ENCODE measurements around the gene PSMC3. TPM values are rescaled to one million over a fixed set of nuclear protein-coding genes. Genes with fewer than 3 reads are reported as not detected.

PSMC3 gene
- total RNA-seq, 1 donor from 2014 or later: 108 TPM

DNA sequence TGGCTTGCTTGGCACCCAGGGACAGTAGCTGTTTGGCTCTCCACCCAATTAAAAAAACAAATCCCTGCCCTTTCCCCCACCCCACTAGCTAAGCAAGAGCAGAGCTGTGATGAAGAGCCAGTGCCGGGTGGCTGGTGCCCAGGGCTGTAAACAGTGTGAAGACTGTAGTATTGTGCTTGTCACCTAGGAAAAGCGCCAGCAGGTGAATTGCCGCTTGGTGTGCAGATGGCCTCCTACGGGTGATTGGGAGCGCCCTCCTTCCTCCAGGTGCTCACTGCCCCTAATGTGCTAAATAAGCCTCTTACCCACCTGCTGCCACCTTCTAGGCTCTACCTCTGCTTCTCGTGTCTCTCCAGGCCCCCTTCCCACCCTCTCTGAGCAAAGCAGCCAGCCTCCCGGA is 41.1 kb upstream of the PSMC3 start:
- no peaks in the 10 kb centered on the region for H3K27me3 Mint-ChIP-seq (ENCODE audit: low read depth)
- peaks cover 18% of the 10 kb centered on the region for H3K36me3 Mint-ChIP-seq (ENCODE audit: low read depth)
- H3K4me1 Mint-ChIP-seq (ENCODE audit: low read depth): peaks cover 44% of the 10 kb centered on the region
- TF ChIP-seq, protein P1, sequence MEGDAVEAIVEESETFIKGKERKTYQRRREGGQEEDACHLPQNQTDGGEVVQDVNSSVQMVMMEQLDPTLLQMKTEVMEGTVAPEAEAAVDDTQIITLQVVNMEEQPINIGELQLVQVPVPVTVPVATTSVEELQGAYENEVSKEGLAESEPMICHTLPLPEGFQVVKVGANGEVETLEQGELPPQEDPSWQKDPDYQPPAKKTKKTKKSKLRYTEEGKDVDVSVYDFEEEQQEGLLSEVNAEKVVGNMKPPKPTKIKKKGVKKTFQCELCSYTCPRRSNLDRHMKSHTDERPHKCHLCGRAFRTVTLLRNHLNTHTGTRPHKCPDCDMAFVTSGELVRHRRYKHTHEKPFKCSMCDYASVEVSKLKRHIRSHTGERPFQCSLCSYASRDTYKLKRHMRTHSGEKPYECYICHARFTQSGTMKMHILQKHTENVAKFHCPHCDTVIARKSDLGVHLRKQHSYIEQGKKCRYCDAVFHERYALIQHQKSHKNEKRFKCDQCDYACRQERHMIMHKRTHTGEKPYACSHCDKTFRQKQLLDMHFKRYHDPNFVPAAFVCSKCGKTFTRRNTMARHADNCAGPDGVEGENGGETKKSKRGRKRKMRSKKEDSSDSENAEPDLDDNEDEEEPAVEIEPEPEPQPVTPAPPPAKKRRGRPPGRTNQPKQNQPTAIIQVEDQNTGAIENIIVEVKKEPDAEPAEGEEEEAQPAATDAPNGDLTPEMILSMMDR (IDR thresholded peaks at IDR 0.05): no peak
- H3K27ac Mint-ChIP-seq (ENCODE audit: unreplicated experiment): no peak overlapping the region
- peak; percentile 43 for DNase-seq (ENCODE audit: low spot score)
- H3K4me3 Mint-ChIP-seq (ENCODE audit: unreplicated experiment): no peak overlapping the region
- no peaks in the 10 kb centered on the region for H3K9me3 Mint-ChIP-seq (ENCODE audit: low read depth)

DNA sequence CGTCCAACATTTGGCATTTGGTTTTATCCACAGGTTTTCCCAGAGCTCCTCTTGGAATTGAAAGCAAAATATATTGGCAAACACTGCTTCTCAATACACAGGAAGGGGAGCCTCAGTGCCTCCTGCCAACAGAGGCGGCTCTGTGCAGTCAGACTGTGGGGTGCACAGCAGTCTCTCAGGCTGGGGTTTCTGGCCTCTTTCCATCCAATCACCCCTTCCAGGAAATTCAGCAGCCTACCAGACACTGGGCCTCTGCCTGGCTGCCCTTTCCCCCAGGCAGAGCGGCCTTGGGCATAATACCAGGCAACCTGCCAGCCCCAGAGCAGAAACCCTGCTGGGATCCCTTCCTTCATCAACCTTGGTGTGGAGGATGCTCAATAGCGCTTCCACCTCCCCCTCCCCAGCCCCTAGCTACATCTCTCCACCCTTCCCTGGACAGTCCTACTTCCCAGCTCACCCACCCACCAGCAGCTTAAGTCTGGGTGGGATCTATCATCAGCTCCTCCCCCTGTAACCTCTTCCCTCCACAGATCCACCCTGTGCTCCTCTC is 40.5 kb upstream of the PSMC3 start:
- H3K27me3 Mint-ChIP-seq (ENCODE audit: low read depth): no peaks in the 10 kb centered on the region
- H3K9me3 Mint-ChIP-seq (ENCODE audit: low read depth): no peaks in the 10 kb centered on the region
- peaks cover 18% of the 10 kb centered on the region for H3K36me3 Mint-ChIP-seq (ENCODE audit: low read depth)
- peaks cover 44% of the 10 kb centered on the region for H3K4me1 Mint-ChIP-seq (ENCODE audit: low read depth)
- peak; percentile 75 for DNase-seq (ENCODE audit: low spot score)
- peak overlapping the region; percentile 82 for H3K27ac Mint-ChIP-seq (ENCODE audit: unreplicated experiment)
- TF ChIP-seq, protein P1 (IDR thresholded peaks at IDR 0.05): no peak
- no peak overlapping the region for H3K4me3 Mint-ChIP-seq (ENCODE audit: unreplicated experiment)

DNA sequence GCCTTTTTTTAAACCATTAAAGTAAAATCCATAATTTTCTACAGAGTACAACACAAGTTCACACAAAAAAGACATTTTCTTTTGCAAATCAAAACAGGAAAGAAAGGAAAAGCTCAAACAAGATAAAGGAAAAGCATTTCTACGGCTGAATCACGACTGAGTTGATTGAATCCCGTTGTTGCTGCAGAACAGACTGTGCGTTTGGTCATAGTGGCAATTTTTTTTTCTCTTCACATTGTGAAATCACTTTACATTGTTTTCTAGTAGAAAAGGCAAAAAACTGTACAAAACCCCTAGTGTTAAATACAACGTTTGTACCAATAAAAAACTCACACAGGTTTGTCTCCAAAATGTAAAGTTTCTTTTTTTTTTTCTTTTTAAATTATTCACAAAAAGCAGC is 40.0 kb upstream of the PSMC3 start:
- H3K4me1 Mint-ChIP-seq (ENCODE audit: low read depth): peaks cover 44% of the 10 kb centered on the region
- no peak for DNase-seq (ENCODE audit: low spot score)
- TF ChIP-seq, protein P1 (IDR thresholded peaks at IDR 0.05): no peak
- H3K27ac Mint-ChIP-seq (ENCODE audit: unreplicated experiment): peak overlapping the region; percentile 82
- H3K36me3 Mint-ChIP-seq (ENCODE audit: low read depth): peaks cover 16% of the 10 kb centered on the region
- no peak overlapping the region for H3K4me3 Mint-ChIP-seq (ENCODE audit: unreplicated experiment)
- no peaks in the 10 kb centered on the region for H3K27me3 Mint-ChIP-seq (ENCODE audit: low read depth)
- no peaks in the 10 kb centered on the region for H3K9me3 Mint-ChIP-seq (ENCODE audit: low read depth)

DNA sequence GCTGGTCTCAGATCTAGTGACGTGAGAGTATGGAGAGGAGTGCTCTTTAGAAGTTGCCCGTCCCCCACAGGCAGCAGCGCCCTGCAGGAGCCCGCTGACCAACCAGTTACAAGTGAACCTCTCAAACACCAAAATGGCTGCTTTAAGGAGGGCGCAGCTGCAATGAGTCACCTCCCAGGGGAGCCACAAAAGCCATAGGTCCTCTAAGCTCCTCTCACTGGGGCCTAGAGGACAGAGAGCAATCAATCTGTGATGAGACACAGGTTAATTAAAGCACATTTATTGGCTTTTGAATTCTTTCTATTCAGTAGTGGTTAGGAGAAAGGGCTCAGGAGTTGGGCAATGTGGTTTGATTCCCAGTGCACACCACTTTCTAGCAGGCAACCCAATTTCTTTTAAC is 38.2 kb upstream of the PSMC3 start:
- no peak overlapping the region for H3K4me3 Mint-ChIP-seq (ENCODE audit: unreplicated experiment)
- H3K9me3 Mint-ChIP-seq (ENCODE audit: low read depth): no peaks in the 10 kb centered on the region
- H3K27me3 Mint-ChIP-seq (ENCODE audit: low read depth): no peaks in the 10 kb centered on the region
- H3K4me1 Mint-ChIP-seq (ENCODE audit: low read depth): peaks cover 45% of the 10 kb centered on the region
- TF ChIP-seq, protein P1 (IDR thresholded peaks at IDR 0.05): no peak
- peak overlapping the region; percentile 45 for H3K27ac Mint-ChIP-seq (ENCODE audit: unreplicated experiment)
- H3K36me3 Mint-ChIP-seq (ENCODE audit: low read depth): peaks cover 11% of the 10 kb centered on the region
- no peak for DNase-seq (ENCODE audit: low spot score)

DNA sequence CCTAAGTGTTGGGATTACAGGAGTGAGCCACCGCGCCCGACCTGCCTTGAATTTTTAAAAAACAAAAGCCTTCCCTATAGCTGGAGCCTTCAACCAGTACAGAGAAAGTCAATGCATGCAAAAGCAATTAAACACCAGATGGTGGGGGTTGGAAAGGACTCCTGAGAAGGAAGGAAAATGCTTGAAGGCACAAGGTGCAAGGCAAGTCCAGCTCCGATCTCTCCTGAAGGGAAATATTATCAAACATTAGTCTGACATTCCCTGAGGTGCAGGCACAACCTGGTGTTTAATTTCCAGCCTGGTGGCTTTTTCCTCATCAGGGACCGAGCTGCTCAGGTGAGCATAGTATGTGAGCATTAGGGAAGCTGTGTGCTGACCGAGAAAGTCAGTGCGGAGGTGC is 35.6 kb upstream of the PSMC3 start:
- H3K27ac Mint-ChIP-seq (ENCODE audit: unreplicated experiment): no peak overlapping the region
- H3K36me3 Mint-ChIP-seq (ENCODE audit: low read depth): peaks cover 4% of the 10 kb centered on the region
- no peaks in the 10 kb centered on the region for H3K9me3 Mint-ChIP-seq (ENCODE audit: low read depth)
- H3K27me3 Mint-ChIP-seq (ENCODE audit: low read depth): no peaks in the 10 kb centered on the region
- H3K4me1 Mint-ChIP-seq (ENCODE audit: low read depth): peaks cover 21% of the 10 kb centered on the region
- peak; percentile 27 for DNase-seq (ENCODE audit: low spot score)
- TF ChIP-seq, protein P1 (IDR thresholded peaks at IDR 0.05): no peak
- no peak overlapping the region for H3K4me3 Mint-ChIP-seq (ENCODE audit: unreplicated experiment)
